HepG2 (cell line): ENCODE data around the gene ALOX15. TPM values are rescaled to one million over a fixed set of nuclear protein-coding genes. Genes with fewer than 3 reads are reported as not detected.

ENCODE experiments used
- ATAC-seq: fragments of 200-7000 bp; cut with Tn5 transposase; 3 replicates; pipeline ENCODE4 v1.9.1; 2020; ENCODE audit warnings: mild to moderate bottlenecking, moderate library complexity
- BruUV-seq: library from RNA; stranded (reverse); fragments of 400-500 nt; replicated peaks from 2 replicates; lab custom pipeline; 2021; lab: Mats Ljungman, UMichigan
- CTCF ChIA-PET: fragments of 300-600 bp; formaldehyde crosslinking; extraction: SDS; loops from one replicate; lab custom pipeline; 2021; ENCODE audit warnings: low total read pairs, inconsistent platforms, low intra/inter-chr PET ratio; lab: Yijun Ruan, JAX
- POLR2A ChIA-PET: fragments of 350-600 bp; sonication (Branson Sonifier 250); formaldehyde crosslinking; loops from one replicate; lab custom pipeline; 2020; ENCODE audit warnings: antibody characterized with exemption, inconsistent platforms; lab: Yijun Ruan, JAX
- DNase-seq: peaks from one replicate; pipeline ENCODE4 v3.0.0-alpha.2; 2015; ENCODE audit warnings: low spot score
- FAIRE-seq: peaks from 3 replicates; lab custom pipeline; 2011; peaks lifted over from hg19 to GRCh38; lab: Jason Lieb, UNC
- H2AFZ ChIP-seq: one replicate; pipeline ENCODE4 v1.6.1; 2011; ENCODE audit warnings: low read length, inconsistent platforms
- H3K27ac ChIP-seq: fragments of 300-600 bp; 3 replicates; pipeline ENCODE4 v1.8.0; 2011; ENCODE audit warnings: mixed run types, mild to moderate bottlenecking, mixed read lengths, low read length, inconsistent platforms; ENCODE audit not compliant: insufficient read depth; ENCODE audit errors: extremely low read length
- H3K27me3 ChIP-seq, 2 experiments: fragments of 200-600 bp in 1 of 2; 2 replicates in 1 of 2; 3 replicates in 1 of 2; pipeline versions ENCODE4 v1.6.0 to v1.8.0; 2011; ENCODE audit warnings: low read length in 2 of 2, mild to moderate bottlenecking in 2 of 2, moderate library complexity in 2 of 2, inconsistent platforms in 1 of 2; ENCODE audit not compliant: insufficient read depth in 2 of 2, control insufficient read depth in 1 of 2
- H3K36me3 ChIP-seq, 2 experiments: fragments of 200-600 bp in 1 of 2; replicated peaks in 1 of 2; 2 replicates in 1 of 2; 3 replicates in 1 of 2; pipeline versions ENCODE4 v1.5.1 to v1.8.0; 2011; ENCODE audit warnings: low read length in 2 of 2, inconsistent platforms in 1 of 2; ENCODE audit not compliant: insufficient read depth in 2 of 2, control insufficient read depth in 1 of 2
- H3K4me1 ChIP-seq: 2 replicates; pipeline ENCODE4 v1.5.1; 2012; ENCODE audit warnings: low read length, inconsistent platforms; ENCODE audit not compliant: insufficient read depth
- H3K4me2 ChIP-seq: 2 replicates; pipeline ENCODE4 v1.6.0; 2011; ENCODE audit warnings: low read depth, low read length, inconsistent platforms
- H3K4me3 ChIP-seq, 3 experiments: fragments of 200-600 bp in 1 of 3; sonication (generic), shearing (Covaris generic) in 1 of 3; replicated peaks in 1 of 3; 2 replicates each; pipeline ENCODE4 v1.5.1; 2011 to 2016; ENCODE audit warnings: low read length in 3 of 3, inconsistent platforms in 2 of 3, low read depth in 2 of 3, mild to moderate bottlenecking in 2 of 3, control low read depth in 1 of 3, mixed read lengths in 1 of 3; ENCODE audit not compliant: insufficient read depth in 1 of 3
- H3K79me2 ChIP-seq: one replicate; pipeline ENCODE4 v1.6.1; 2011; ENCODE audit warnings: low read length, inconsistent platforms; ENCODE audit not compliant: insufficient read depth
- H3K9ac ChIP-seq: 2 replicates; pipeline ENCODE4 v1.6.0; 2011; ENCODE audit warnings: mild to moderate bottlenecking, low read depth, low read length, inconsistent platforms; ENCODE audit not compliant: insufficient read depth
- H3K9me3 ChIP-seq: 2 replicates; pipeline ENCODE4 v1.5.1; 2012; ENCODE audit warnings: mild to moderate bottlenecking, low read length
- H4K20me1 ChIP-seq: 2 replicates; pipeline ENCODE4 v1.6.0; 2011; ENCODE audit warnings: inconsistent platforms, mild to moderate bottlenecking, low read length, moderate library complexity; ENCODE audit not compliant: insufficient read depth
- ELF3 ChIP-seq: IDR thresholded peaks from 2 replicates; pipeline ENCODE4 v1.6.1; 2016; ENCODE audit warnings: missing genetic modification reagents, missing compliant biosample characterization
- IKZF5 ChIP-seq: IDR thresholded peaks from 2 replicates; pipeline ENCODE4 v1.6.1; 2018; ENCODE audit warnings: missing genetic modification reagents, mild to moderate bottlenecking, missing compliant biosample characterization
- NCOA1 ChIP-seq: sonication (generic); formaldehyde crosslinking; IDR thresholded peaks from 2 replicates; pipeline ENCODE4 v1.9.0; 2021; ENCODE audit warnings: missing genetic modification reagents
- ZNF251 ChIP-seq: sonication (generic); formaldehyde crosslinking; IDR thresholded peaks from 2 replicates; pipeline ENCODE4 v1.9.0; 2021; ENCODE audit warnings: mild to moderate bottlenecking, missing genetic modification reagents
- ZNF605 ChIP-seq: sonication (generic); formaldehyde crosslinking; IDR thresholded peaks from 2 replicates; pipeline ENCODE4 v1.8.0; 2022; ENCODE audit warnings: mild to moderate bottlenecking, missing genetic modification reagents
- ZUFSP ChIP-seq: sonication (generic); formaldehyde crosslinking; IDR thresholded peaks from 2 replicates; pipeline ENCODE4 v1.9.0; 2021; ENCODE audit warnings: missing genetic modification reagents, mild to moderate bottlenecking, borderline replicate concordance
- WGBS: methylation state at CpG from one replicate; pipeline ENCODE4 v1.1.6; 2017; ENCODE audit warnings: low lambda C conversion rate; 5-methylcytosine and 5-hydroxymethylcytosine counted together
- in situ Hi-C: cut with HindIII; loops from 2 replicates; pipeline ENCODE4 v1.10.0; 2017; ENCODE audit warnings: low pct_unique_long_range_greater_than_20kb; ENCODE audit not compliant: extremely low pct_ligation_motif_present
- intact Hi-C: fragments of 100-400 bp; cut with micrococcal nuclease; formaldehyde crosslinking; loops from one replicate; pipeline ENCODE4 v1.10.0; 2022; ENCODE audit not compliant: unreplicated experiment
- polyA plus RNA-seq, 8 experiments: library from polyadenylated mRNA; depleted of rRNA in 3 of 8; stranded (reverse) in 7 of 8; unstranded in 1 of 8; fragments of >200 nt; fragmentation: Illumina TruSeq in 4 of 8; extraction: Trizol in 4 of 8; gene quantifications; 2 replicates each; pipeline versions ENCODE4 v1.2.1 to v1.2.3, GENCODE V29; 2011 to 2016; ENCODE audit warnings: low read depth in 4 of 8, missing spikeins in 1 of 8, mixed read lengths in 1 of 8; ENCODE audit not compliant: insufficient read depth in 1 of 8
- total RNA-seq, 5 experiments: library from RNA; depleted of rRNA; stranded (reverse); fragments of >200 nt; fragmentation: Illumina TruSeq; extraction: Trizol; gene quantifications; 2 replicates each; pipeline ENCODE4 v1.2.3, GENCODE V29; 2016; ENCODE audit warnings: low read depth in 1 of 5

Gene ALOX15
- total and polyA plus RNA-seq, 2 of the 13 experiments (the other 11 are each of a cell fraction or from before 2014, with no cell fraction given), result 0.04 TPM; not detected in 1

GRCh38 chr17:4600563-4600962 lies 40.9 kb downstream of the ALOX15 start:
- H3K4me2 ChIP-seq, result peak overlapping the region; percentile 37; the same call in 1 of the 2 replicates
- no peak overlapping the region for H2AFZ ChIP-seq
- 54% methylated on average over 3 of the region's 13 CpGs for WGBS
- peaks cover 35% of the 10 kb centered on the region for H3K4me1 ChIP-seq
- no peaks in the 10 kb centered on the region for H3K27me3 ChIP-seq
- H3K9me3 ChIP-seq, result no peaks in the 10 kb centered on the region
- DNase-seq (no peak), FAIRE-seq (no peak), ATAC-seq (peak; percentile 42; the same call in 2 of the 3 replicates)
- ChIA-PET POLR2A (no interaction called here), CTCF (interaction anchor here (1.2 kb wide), 1 partner anchor 35 kb away, joined by 3 read pairs; no protein-coding TSS in a partner anchor)
- intact Hi-C loops (no loop called here), in situ Hi-C loops (no loop called here)
- no peak overlapping the region for H3K27ac ChIP-seq
- no peaks in the 10 kb centered on the region for H3K79me2 ChIP-seq
- TF ChIP-seq ZUFSP (no peak), ELF3 (CRISPR knock-in tag) (no peak), ZNF605 (no peak), IKZF5 (CRISPR knock-in tag) (no peak), ZNF251 (CRISPR knock-in tag) (no peak), NCOA1 (CRISPR knock-in tag) (no peak)
- no peak overlapping the region for H3K9ac ChIP-seq
- H4K20me1 ChIP-seq, result no peaks in the 10 kb centered on the region
- H3K4me3 ChIP-seq, result no peak overlapping the region
- no peaks in the 10 kb centered on the region for H3K36me3 ChIP-seq
- BruUV-seq, result no TSS peak
